H9 (cell line): ENCODE data around the gene SLC25A31. TPM values are rescaled to one million over a fixed set of nuclear protein-coding genes. Genes with fewer than 3 reads are reported as not detected.

Experiments
- DNase-seq: peaks from one replicate; pipeline ENCODE4 v3.0.0-alpha.2; 2017
- H2AFZ ChIP-seq: one replicate; pipeline ENCODE4 v1.6.1; 2013; ENCODE audit warnings: mild to moderate bottlenecking, low read length, control low read depth, moderate library complexity
- H2AK5ac ChIP-seq: 2 replicates; pipeline ENCODE4 v1.6.1; 2013; ENCODE audit warnings: low read length, control low read depth, mixed read lengths; ENCODE audit not compliant: insufficient read length
- H2BK120ac ChIP-seq: one replicate; pipeline ENCODE4 v1.6.1; 2013; ENCODE audit warnings: low read depth, mild to moderate bottlenecking, low read length, control low read depth, inconsistent platforms; ENCODE audit not compliant: poor library complexity, severe bottlenecking
- H2BK12ac ChIP-seq: 2 replicates; pipeline ENCODE4 v1.6.1; 2013; ENCODE audit warnings: low read length, control low read depth, mixed read lengths, low read depth; ENCODE audit not compliant: insufficient read length
- H2BK15ac ChIP-seq: 2 replicates; pipeline ENCODE4 v1.6.1; 2013; ENCODE audit warnings: low read depth, low read length, control low read depth
- H2BK20ac ChIP-seq: one replicate; pipeline ENCODE4 v1.6.1; 2013; ENCODE audit warnings: low read depth, mild to moderate bottlenecking, low read length, control low read depth, inconsistent platforms; ENCODE audit not compliant: poor library complexity, severe bottlenecking
- H2BK5ac ChIP-seq: 2 replicates; pipeline ENCODE4 v1.6.1; 2013; ENCODE audit warnings: low read length, control low read depth, mixed read lengths; ENCODE audit not compliant: insufficient read length
- H3K14ac ChIP-seq: 2 replicates; pipeline ENCODE4 v1.6.1; 2013; ENCODE audit warnings: low read length, control low read depth; ENCODE audit not compliant: insufficient read depth
- H3K18ac ChIP-seq: 2 replicates; pipeline ENCODE4 v1.6.1; 2013; ENCODE audit warnings: low read depth, mild to moderate bottlenecking, mixed read lengths, low read length, control low read depth; ENCODE audit not compliant: insufficient read length
- H3K23ac ChIP-seq: 2 replicates; pipeline ENCODE4 v1.6.1; 2013; ENCODE audit warnings: low read length, control low read depth, mixed read lengths, low read depth; ENCODE audit not compliant: insufficient read length
- H3K23me2 ChIP-seq: 2 replicates; pipeline ENCODE4 v1.6.1; 2013; ENCODE audit warnings: low read depth, mild to moderate bottlenecking, mixed read lengths, low read length, control low read depth; ENCODE audit not compliant: insufficient read length, poor library complexity, severe bottlenecking
- H3K27ac ChIP-seq: 2 replicates; pipeline ENCODE4 v1.5.1; 2013; ENCODE audit warnings: low read length, control low read depth, mixed read lengths, low read depth; ENCODE audit not compliant: insufficient read length
- H3K27me3 ChIP-seq: 2 replicates; pipeline ENCODE4 v1.6.1; 2013; ENCODE audit warnings: low read length, control low read depth, inconsistent platforms; ENCODE audit not compliant: insufficient read depth
- H3K4ac ChIP-seq: 2 replicates; pipeline ENCODE4 v1.6.1; 2013; ENCODE audit warnings: low read depth, mild to moderate bottlenecking, control low read depth, inconsistent platforms, low read length, moderate library complexity
- H3K4me1 ChIP-seq: 2 replicates; pipeline ENCODE4 v1.6.1; 2013; ENCODE audit warnings: low read length, control low read depth, inconsistent platforms; ENCODE audit not compliant: insufficient read depth
- H3K4me2 ChIP-seq: 2 replicates; pipeline ENCODE4 v1.6.1; 2013; ENCODE audit warnings: low read length, control low read depth, mixed read lengths; ENCODE audit not compliant: insufficient read length, insufficient read depth
- H3K56ac ChIP-seq: 2 replicates; pipeline ENCODE4 v1.6.1; 2013; ENCODE audit warnings: low read depth, mild to moderate bottlenecking, mixed read lengths, low read length, control low read depth; ENCODE audit not compliant: insufficient read length
- H3K79me1 ChIP-seq: 2 replicates; pipeline ENCODE4 v1.6.1; 2013; ENCODE audit warnings: low read depth, mild to moderate bottlenecking, moderate library complexity, low read length, control low read depth, inconsistent platforms; ENCODE audit not compliant: insufficient read depth, poor library complexity, severe bottlenecking
- H3K79me2 ChIP-seq: 2 replicates; pipeline ENCODE4 v1.6.1; 2013; ENCODE audit warnings: low read length, control low read depth, inconsistent platforms; ENCODE audit not compliant: insufficient read depth
- H3K9ac ChIP-seq: 2 replicates; pipeline ENCODE4 v1.6.1; 2013; ENCODE audit warnings: low read length, control low read depth, mixed read lengths; ENCODE audit not compliant: insufficient read length; ENCODE audit errors: extremely low read depth
- H3K9me3 ChIP-seq: one replicate; pipeline ENCODE4 v1.6.1; 2013; ENCODE audit warnings: low read depth, low read length, inconsistent platforms; ENCODE audit not compliant: control insufficient read depth
- H3T11ph ChIP-seq: one replicate; pipeline ENCODE4 v1.6.1; 2013; ENCODE audit warnings: mild to moderate bottlenecking, low read length, control low read depth, inconsistent platforms
- H4K20me1 ChIP-seq: one replicate; pipeline ENCODE4 v1.6.1; 2013; ENCODE audit not compliant: control insufficient read depth, insufficient read length, insufficient read depth
- H4K5ac ChIP-seq: 2 replicates; pipeline ENCODE4 v1.6.1; 2013; ENCODE audit warnings: low read depth, mild to moderate bottlenecking, mixed read lengths, low read length, control low read depth; ENCODE audit not compliant: insufficient read length
- H4K8ac ChIP-seq: replicated peaks from 2 replicates; pipeline ENCODE4 v1.6.1; 2013; ENCODE audit warnings: low read length, control low read depth, mixed read lengths, low read depth; ENCODE audit not compliant: insufficient read length
- H4K91ac ChIP-seq: 2 replicates; pipeline ENCODE4 v1.6.1; 2013; ENCODE audit warnings: low read depth, mild to moderate bottlenecking, moderate library complexity, mixed read lengths, low read length, control low read depth; ENCODE audit not compliant: insufficient read length
- H3K27ac Mint-ChIP-seq, 3 experiments: 2 replicates in 2 of 3; 3 replicates in 1 of 3; pipeline ENCODE4 v1.8.0; 2020 to 2021; ENCODE audit warnings: mixed read lengths in 3 of 3, mild to moderate bottlenecking in 1 of 3, moderate library complexity in 1 of 3
- H3K27me3 Mint-ChIP-seq: 2 replicates; pipeline ENCODE4 v1.8.0; 2021; ENCODE audit warnings: low read depth, mild to moderate bottlenecking, moderate library complexity, mixed read lengths
- H3K36me3 Mint-ChIP-seq, 3 experiments: 2 replicates in 2 of 3; 3 replicates in 1 of 3; pipeline ENCODE4 v1.8.0; 2020 to 2021; ENCODE audit warnings: low read depth in 3 of 3, mixed read lengths in 3 of 3; ENCODE audit not compliant: insufficient read depth in 1 of 3
- H3K4me1 Mint-ChIP-seq, 2 experiments: 2 replicates each; pipeline ENCODE4 v1.8.0; 2020; ENCODE audit warnings: mixed read lengths in 2 of 2
- H3K4me3 Mint-ChIP-seq, 2 experiments: 2 replicates in 1 of 2; 3 replicates in 1 of 2; pipeline ENCODE4 v1.8.0; 2020 to 2021; ENCODE audit warnings: mild to moderate bottlenecking in 2 of 2, mixed read lengths in 2 of 2, moderate library complexity in 1 of 2
- H3K9me3 Mint-ChIP-seq, 2 experiments: 2 replicates in 1 of 2; 3 replicates in 1 of 2; pipeline ENCODE4 v1.8.0; 2020; ENCODE audit warnings: mild to moderate bottlenecking in 2 of 2, mixed read lengths in 2 of 2, moderate library complexity in 1 of 2
- CTCF ChIP-seq: fragments of 200-600 bp; sonication (generic); conservative IDR thresholded peaks from 3 replicates; pipeline ENCODE4 v1.8.0; 2021; ENCODE audit warnings: antibody characterized with exemption, mild to moderate bottlenecking
- WGBS: extraction: QIAGEN DNeasy Blood & Tissue Kit; methylation state at CpG from one replicate; pipeline ENCODE4 v1.1.7; 2013; ENCODE audit warnings: missing lambda C conversion rate, low lambda C conversion rate, mixed read lengths; ENCODE audit not compliant: insufficient read length; ENCODE audit errors: extremely low coverage; 5-methylcytosine and 5-hydroxymethylcytosine counted together
- total RNA-seq: library from RNA; stranded (reverse); gene quantifications from 2 replicates; pipeline ENCODE4 v1.2.1, GENCODE V29; 2021

The SLC25A31 gene
- total RNA-seq, 1 experiment from 2014 or later, result not detected

DNA sequence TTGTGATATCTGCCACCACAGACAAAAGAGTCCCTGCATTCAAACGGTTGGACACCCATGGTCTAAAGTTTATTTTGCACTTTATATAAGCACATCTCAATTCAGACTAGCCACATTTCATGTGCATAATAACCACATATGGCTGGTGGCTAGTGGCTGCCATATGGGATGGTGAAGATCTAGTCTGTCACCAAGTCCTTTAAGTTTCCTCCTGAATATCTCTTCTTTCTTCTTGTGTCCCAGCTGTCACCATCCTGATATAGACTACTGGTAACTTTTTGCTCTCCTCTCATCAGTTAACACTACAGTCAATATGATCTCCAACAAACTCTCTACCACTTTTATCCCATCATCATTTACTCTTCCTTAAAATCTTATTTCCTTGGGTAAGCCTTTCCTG lies 61.2 kb downstream of the SLC25A31 start:
- H2BK20ac ChIP-seq, result no peak overlapping the region
- H3K56ac ChIP-seq, result no peak overlapping the region
- no peaks in the 10 kb centered on the region for H3K23me2 ChIP-seq
- H4K8ac ChIP-seq, result no peak overlapping the region
- H2BK120ac ChIP-seq, result no peak overlapping the region
- no peak overlapping the region for H3T11ph ChIP-seq
- no peak overlapping the region for H3K18ac ChIP-seq
- no peak overlapping the region for H4K91ac ChIP-seq
- no peaks in the 10 kb centered on the region for H3K79me2 ChIP-seq
- Mint-ChIP-seq H3K27ac (no peak overlapping the region), H3K27me3 (no peaks in the 10 kb centered on the region), H3K4me1 (no peaks in the 10 kb centered on the region), H3K4me3 (no peak overlapping the region), H3K36me3 (no peaks in the 10 kb centered on the region), H3K9me3 (no peaks in the 10 kb centered on the region)
- no peak overlapping the region for H2BK12ac ChIP-seq
- TF ChIP-seq CTCF, result no peak
- no peak for DNase-seq
- H2AFZ ChIP-seq, result no peak overlapping the region
- H4K5ac ChIP-seq, result no peak overlapping the region
- no CpG with 5 or more reads among the region's 1 CpG for WGBS
- no peak overlapping the region for H3K27ac ChIP-seq
- H3K27me3 ChIP-seq, result no peaks in the 10 kb centered on the region
- H3K4ac ChIP-seq, result no peak overlapping the region
- no peak overlapping the region for H2BK15ac ChIP-seq
- H4K20me1 ChIP-seq, result no peaks in the 10 kb centered on the region
- H3K23ac ChIP-seq, result no peak overlapping the region
- H3K4me2 ChIP-seq, result no peak overlapping the region
- no peak overlapping the region for H2AK5ac ChIP-seq
- H2BK5ac ChIP-seq, result no peak overlapping the region
- no peaks in the 10 kb centered on the region for H3K9me3 ChIP-seq
- no peaks in the 10 kb centered on the region for H3K4me1 ChIP-seq
- no peaks in the 10 kb centered on the region for H3K79me1 ChIP-seq
- H3K9ac ChIP-seq, result no peak overlapping the region
- H3K14ac ChIP-seq, result no peak overlapping the region
